ENCODE measurements around the gene SPEF2. TPM values are rescaled to one million over a fixed set of nuclear protein-coding genes. Genes with fewer than 3 reads are reported as not detected.

Gene SPEF2
- polyA plus RNA-seq, 1 experiment, result 4.0 TPM

- no peak overlapping the region for H3K4me3 ChIP-seq (ENCODE audit: low read depth, low read length)
- POLR2A ChIA-PET, result no interaction called here
- no peak for TF ChIP-seq CTCF (IDR thresholded peaks at IDR 0.05; ENCODE audit: insufficient read depth, low read depth, low read length)
- no peaks in the 10 kb centered on the region for H3K36me3 ChIP-seq (ENCODE audit: control insufficient read depth, insufficient read depth, low read length)
- no peaks in the 10 kb centered on the region for H3K27me3 ChIP-seq (ENCODE audit: control insufficient read depth, insufficient read depth, low read length)
- CTCF ChIA-PET, result interaction anchor here (1.7 kb wide), 1 partner anchor 154 kb away, joined by 9 read pairs; no protein-coding TSS in a partner anchor
- peak; percentile 90 for DNase-seq (ENCODE audit: low read depth)
These were observed 153.6 kb downstream of the SPEF2 start for GRCh38 chr5:35771300-35771699.

GRCh38 chr5:35771839-35772238, 154.2 kb downstream of the SPEF2 start:
- Histone ChIP-seq H3K36me3 (ENCODE audit: control insufficient read depth, insufficient read depth, low read length) (no peaks in the 10 kb centered on the region), H3K4me3 (ENCODE audit: low read depth, low read length) (no peak overlapping the region), H3K27me3 (ENCODE audit: control insufficient read depth, insufficient read depth, low read length) (no peaks in the 10 kb centered on the region)
- no peak for TF ChIP-seq CTCF (IDR thresholded peaks at IDR 0.05; ENCODE audit: insufficient read depth, low read depth, low read length)
- no peak for DNase-seq (ENCODE audit: low read depth)
- POLR2A ChIA-PET, result interaction anchor here (0.5 kb wide), 1 partner anchor 84 kb away, joined by 4 read pairs; no protein-coding TSS in a partner anchor
- CTCF ChIA-PET, result interaction anchor here (0.6 to 1.7 kb wide), 4 partner anchors 12 to 153 kb away, joined by 3 to 9 read pairs (median 6); no protein-coding TSS in a partner anchor

GRCh38 chr5:35773967-35774366, 156.3 kb downstream of the SPEF2 start:
- POLR2A ChIA-PET, result no interaction called here
- no peak for TF ChIP-seq CTCF (IDR thresholded peaks at IDR 0.05; ENCODE audit: insufficient read depth, low read depth, low read length)
- H3K36me3 ChIP-seq (ENCODE audit: control insufficient read depth, insufficient read depth, low read length), result no peaks in the 10 kb centered on the region
- H3K4me3 ChIP-seq (ENCODE audit: low read depth, low read length), result no peak overlapping the region
- H3K27me3 ChIP-seq (ENCODE audit: control insufficient read depth, insufficient read depth, low read length), result no peaks in the 10 kb centered on the region
- CTCF ChIA-PET, result interaction anchor here (1.9 kb wide), 1 partner anchor 83 kb away, joined by 5 read pairs; the partner anchor contains the start of gene IL7R
- no peak for DNase-seq (ENCODE audit: low read depth)

GRCh38 chr5:35776757-35777156, 159.1 kb downstream of the SPEF2 start:
- ChIA-PET CTCF (interaction anchor here (0.7 to 7.3 kb wide), 20 partner anchors 10 to 160 kb away, joined by 3 to 42 read pairs (median 3); partner anchors contain the start of gene SPEF2), POLR2A (no interaction called here)
- no peak for TF ChIP-seq CTCF (IDR thresholded peaks at IDR 0.05; ENCODE audit: insufficient read depth, low read depth, low read length)
- DNase-seq (ENCODE audit: low read depth), result no peak
- H3K4me3 ChIP-seq (ENCODE audit: low read depth, low read length), result no peak overlapping the region
- no peaks in the 10 kb centered on the region for H3K27me3 ChIP-seq (ENCODE audit: control insufficient read depth, insufficient read depth, low read length)
- no peaks in the 10 kb centered on the region for H3K36me3 ChIP-seq (ENCODE audit: control insufficient read depth, insufficient read depth, low read length)

- no peaks in the 10 kb centered on the region for H3K36me3 ChIP-seq (ENCODE audit: control insufficient read depth, insufficient read depth, low read length)
- H3K27me3 ChIP-seq (ENCODE audit: control insufficient read depth, insufficient read depth, low read length), result no peaks in the 10 kb centered on the region
- POLR2A ChIA-PET, result no interaction called here
- DNase-seq (ENCODE audit: low read depth), result no peak
- peak; percentile 64 for TF ChIP-seq CTCF (IDR thresholded peaks at IDR 0.05; ENCODE audit: insufficient read depth, low read depth, low read length)
- no peak overlapping the region for H3K4me3 ChIP-seq (ENCODE audit: low read depth, low read length)
- CTCF ChIA-PET, result interaction anchor here (0.6 to 7.3 kb wide), 27 partner anchors 9 to 166 kb away, joined by 3 to 42 read pairs (median 3); partner anchors contain the start of gene SPEF2
These were observed 159.9 kb downstream of the SPEF2 start for GRCh38 chr5:35777358-35778087.

Measured in BJ (cell line).